GM13976 (cell line): ENCODE measurements around the gene TNFAIP8.

ENCODE experiments used
- DNase-seq: peaks from one replicate; pipeline ENCODE4 v3.0.0; 2012; ENCODE audit warnings: low spot score
- CTCF ChIP-seq: IDR thresholded peaks from 2 replicates; pipeline ENCODE4 v1.5.1; 2012; ENCODE audit warnings: borderline replicate concordance, mild to moderate bottlenecking; ENCODE audit not compliant: insufficient read depth; ENCODE audit errors: extremely low read depth, missing control alignments, control extremely low read depth
- in situ Hi-C: fragments of 300-500 bp; cut with MboI; formaldehyde crosslinking; loops from one replicate; pipeline ENCODE4 v1.12.0; 2022; ENCODE audit warnings: low sequenced_read_pairs, mixed read lengths, inconsistent platforms; ENCODE audit not compliant: unreplicated experiment

TNFAIP8 gene

GRCh38 chr5:119327018-119327417 is 28.8 kb upstream of the TNFAIP8 start:
- TF ChIP-seq CTCF, result no peak
- in situ Hi-C loops, result no loop called here
- no peak for DNase-seq

GRCh38 chr5:119328753-119329602 is 26.8 kb upstream of the TNFAIP8 start:
- no peak for DNase-seq
- no peak for TF ChIP-seq CTCF
- in situ Hi-C loops, result no loop called here

- DNase-seq, result no peak
- in situ Hi-C loops, result no loop called here
- TF ChIP-seq CTCF, result no peak
Observed at GRCh38 chr5:119329666-119330065, 26.2 kb upstream of the TNFAIP8 start.

GRCh38 chr5:119330367-119331183 is 25.2 kb upstream of the TNFAIP8 start:
- no peak for TF ChIP-seq CTCF
- in situ Hi-C loops, result no loop called here
- no peak for DNase-seq

GRCh38 chr5:119331566-119332095 is 24.2 kb upstream of the TNFAIP8 start:
- DNase-seq, result no peak
- TF ChIP-seq CTCF, result no peak
- in situ Hi-C loops, result no loop called here

GRCh38 chr5:119332208-119332607 is 23.6 kb upstream of the TNFAIP8 start:
- TF ChIP-seq CTCF, result no peak
- in situ Hi-C loops, result no loop called here
- DNase-seq, result no peak
